Neural crest cell (in vitro differentiated cells): ENCODE results near the gene PLA2G4A. TPM values are rescaled to one million over a fixed set of nuclear protein-coding genes. Genes with fewer than 3 reads are reported as not detected.

ENCODE experiments used
- DNase-seq: peaks from one replicate; pipeline ENCODE4 v3.0.0; 2021; ENCODE audit warnings: low read depth, mixed read lengths, low spot score
- H3K27ac Mint-ChIP-seq: one replicate; pipeline ENCODE4 v1.8.0; 2021; ENCODE audit warnings: mild to moderate bottlenecking, mixed read lengths; ENCODE audit not compliant: unreplicated experiment
- H3K27me3 Mint-ChIP-seq: 2 replicates; pipeline ENCODE4 v1.8.0; 2021; ENCODE audit warnings: low read depth, mild to moderate bottlenecking, mixed read lengths
- H3K36me3 Mint-ChIP-seq: 2 replicates; pipeline ENCODE4 v1.8.0; 2021; ENCODE audit warnings: low read depth, mild to moderate bottlenecking, mixed read lengths
- H3K4me1 Mint-ChIP-seq: 2 replicates; pipeline ENCODE4 v1.8.0; 2021; ENCODE audit warnings: mixed read lengths
- H3K4me3 Mint-ChIP-seq: one replicate; pipeline ENCODE4 v1.8.0; 2021; ENCODE audit warnings: mild to moderate bottlenecking, mixed read lengths
- H3K9me3 Mint-ChIP-seq: 2 replicates; pipeline ENCODE4 v1.8.0; 2021; ENCODE audit warnings: mixed read lengths
- total RNA-seq: library from RNA; stranded (reverse); gene quantifications from 2 replicates; pipeline ENCODE4 v1.2.1, GENCODE V29; 2021
- TF ChIP-seq, protein P1 (sequence below): fragments of 200-600 bp; sonication (generic); conservative IDR thresholded peaks from 2 replicates; pipeline ENCODE4 v1.5.0; 2021; ENCODE audit warnings: antibody characterized with exemption, mild to moderate bottlenecking

PLA2G4A gene
- total RNA-seq, 1 donor from 2014 or later, result 4.5 TPM

GRCh38 chr1:186785503-186785902 is 43.2 kb upstream of the PLA2G4A start:
- H3K36me3 Mint-ChIP-seq, result no peaks in the 10 kb centered on the region
- TF ChIP-seq, protein P1, sequence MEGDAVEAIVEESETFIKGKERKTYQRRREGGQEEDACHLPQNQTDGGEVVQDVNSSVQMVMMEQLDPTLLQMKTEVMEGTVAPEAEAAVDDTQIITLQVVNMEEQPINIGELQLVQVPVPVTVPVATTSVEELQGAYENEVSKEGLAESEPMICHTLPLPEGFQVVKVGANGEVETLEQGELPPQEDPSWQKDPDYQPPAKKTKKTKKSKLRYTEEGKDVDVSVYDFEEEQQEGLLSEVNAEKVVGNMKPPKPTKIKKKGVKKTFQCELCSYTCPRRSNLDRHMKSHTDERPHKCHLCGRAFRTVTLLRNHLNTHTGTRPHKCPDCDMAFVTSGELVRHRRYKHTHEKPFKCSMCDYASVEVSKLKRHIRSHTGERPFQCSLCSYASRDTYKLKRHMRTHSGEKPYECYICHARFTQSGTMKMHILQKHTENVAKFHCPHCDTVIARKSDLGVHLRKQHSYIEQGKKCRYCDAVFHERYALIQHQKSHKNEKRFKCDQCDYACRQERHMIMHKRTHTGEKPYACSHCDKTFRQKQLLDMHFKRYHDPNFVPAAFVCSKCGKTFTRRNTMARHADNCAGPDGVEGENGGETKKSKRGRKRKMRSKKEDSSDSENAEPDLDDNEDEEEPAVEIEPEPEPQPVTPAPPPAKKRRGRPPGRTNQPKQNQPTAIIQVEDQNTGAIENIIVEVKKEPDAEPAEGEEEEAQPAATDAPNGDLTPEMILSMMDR, result no peak
- no peak overlapping the region for H3K27ac Mint-ChIP-seq
- no peaks in the 10 kb centered on the region for H3K27me3 Mint-ChIP-seq
- no peak overlapping the region for H3K4me3 Mint-ChIP-seq
- no peaks in the 10 kb centered on the region for H3K4me1 Mint-ChIP-seq
- no peaks in the 10 kb centered on the region for H3K9me3 Mint-ChIP-seq
- no peak for DNase-seq

GRCh38 chr1:186790101-186790500 is 38.6 kb upstream of the PLA2G4A start:
- no peaks in the 10 kb centered on the region for H3K27me3 Mint-ChIP-seq
- no peak for DNase-seq
- no peak overlapping the region for H3K27ac Mint-ChIP-seq
- TF ChIP-seq, protein P1, result no peak
- H3K36me3 Mint-ChIP-seq, result no peaks in the 10 kb centered on the region
- H3K4me3 Mint-ChIP-seq, result no peak overlapping the region
- H3K9me3 Mint-ChIP-seq, result peaks cover 9% of the 10 kb centered on the region
- H3K4me1 Mint-ChIP-seq, result no peaks in the 10 kb centered on the region

DNA sequence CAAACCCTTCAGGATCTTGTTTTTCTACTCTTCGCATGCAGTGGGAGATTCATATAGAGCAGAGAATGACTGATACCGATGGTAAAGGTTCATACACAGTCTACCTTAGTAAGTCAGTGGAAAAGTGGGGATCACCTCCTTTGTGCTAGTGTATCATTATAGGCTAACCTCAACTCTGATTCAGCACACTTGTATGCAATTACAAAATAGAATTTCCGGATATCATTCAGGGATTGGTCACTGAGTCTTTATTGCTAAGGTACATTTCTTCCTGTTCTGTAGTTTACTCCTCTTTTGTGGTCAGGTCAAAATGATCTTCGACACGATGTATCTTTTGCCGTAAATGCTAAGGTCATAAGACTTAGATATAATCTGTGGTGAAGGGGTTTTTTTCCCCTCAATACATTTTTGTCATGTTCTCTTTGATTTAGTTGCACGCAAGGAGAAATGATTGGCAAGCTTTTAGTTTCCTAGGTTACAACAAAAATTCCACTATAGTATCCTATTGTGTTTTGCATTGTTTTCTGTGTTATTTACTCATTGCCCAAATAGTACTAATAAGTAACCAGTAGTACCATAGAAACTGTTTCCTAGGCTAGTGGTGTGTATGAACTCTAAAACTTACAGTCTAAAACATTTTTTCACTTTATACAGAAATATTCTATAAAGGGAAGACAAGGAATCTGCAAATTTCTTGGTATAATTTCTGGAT is 35.7 kb upstream of the PLA2G4A start:
- H3K36me3 Mint-ChIP-seq, result no peaks in the 10 kb centered on the region
- H3K27ac Mint-ChIP-seq, result no peak overlapping the region
- TF ChIP-seq, protein P1, result no peak
- no peak for DNase-seq
- H3K9me3 Mint-ChIP-seq, result peaks cover 9% of the 10 kb centered on the region
- H3K4me3 Mint-ChIP-seq, result no peak overlapping the region
- H3K4me1 Mint-ChIP-seq, result no peaks in the 10 kb centered on the region
- peaks cover 2% of the 10 kb centered on the region for H3K27me3 Mint-ChIP-seq

GRCh38 chr1:186793582-186793927 is 35.2 kb upstream of the PLA2G4A start:
- H3K27me3 Mint-ChIP-seq, result peaks cover 2% of the 10 kb centered on the region
- H3K9me3 Mint-ChIP-seq, result peaks cover 9% of the 10 kb centered on the region
- no peak overlapping the region for H3K4me3 Mint-ChIP-seq
- no peaks in the 10 kb centered on the region for H3K4me1 Mint-ChIP-seq
- H3K27ac Mint-ChIP-seq, result no peak overlapping the region
- no peaks in the 10 kb centered on the region for H3K36me3 Mint-ChIP-seq
- TF ChIP-seq, protein P1, result no peak
- no peak for DNase-seq

DNA sequence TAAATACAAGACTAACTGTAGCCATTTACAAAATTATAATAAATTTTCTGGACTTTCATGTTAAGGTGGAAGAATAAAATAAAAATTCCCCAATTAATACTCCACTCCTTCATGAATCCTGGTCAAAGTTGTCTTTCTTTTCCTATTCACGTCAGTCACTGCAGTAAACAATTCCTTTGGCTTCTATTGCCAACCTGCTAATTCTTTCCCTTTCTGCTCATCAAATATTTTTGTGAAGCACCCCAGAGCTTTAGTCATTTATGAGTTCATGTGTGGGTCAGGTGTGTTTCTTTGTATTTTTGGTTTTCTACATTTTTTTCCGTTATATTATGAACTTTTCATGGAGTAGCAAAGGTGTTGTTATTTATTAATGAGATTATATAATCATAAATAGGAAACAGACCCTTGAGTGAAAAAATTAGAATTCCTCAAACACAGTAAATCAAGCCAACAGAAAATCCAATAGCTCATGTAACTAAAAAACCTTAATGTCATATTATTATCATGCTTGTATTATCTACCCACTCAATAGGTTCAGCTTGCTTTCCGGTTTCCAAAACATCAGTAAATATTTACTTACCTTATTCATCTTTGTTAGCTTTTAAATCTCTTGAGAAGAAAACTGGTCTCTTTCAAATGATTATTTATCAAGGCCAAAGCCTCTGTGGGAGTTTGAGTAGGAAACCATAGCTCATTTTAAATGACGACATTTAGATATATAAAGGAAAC is 29.6 kb upstream of the PLA2G4A start:
- peaks cover 3% of the 10 kb centered on the region for H3K9me3 Mint-ChIP-seq
- H3K27ac Mint-ChIP-seq, result no peak overlapping the region
- no peaks in the 10 kb centered on the region for H3K4me1 Mint-ChIP-seq
- TF ChIP-seq, protein P1, result no peak
- no peaks in the 10 kb centered on the region for H3K36me3 Mint-ChIP-seq
- no peak overlapping the region for H3K4me3 Mint-ChIP-seq
- DNase-seq, result no peak
- peaks cover 2% of the 10 kb centered on the region for H3K27me3 Mint-ChIP-seq
